Brain microvascular endothelial cell (primary cell): ENCODE measurements around the gene SOST.

Experiments used
- DNase-seq: peaks from one replicate; pipeline ENCODE4 v3.0.0-alpha.2; 2020
- H3K27ac ChIP-seq: fragments of 250-450 bp; sonication (Bioruptor Pico); 2 replicates; pipeline ENCODE4 v1.5.1; 2020; ENCODE audit warnings: mild to moderate bottlenecking, moderate library complexity
- H3K27me3 ChIP-seq: fragments of 250-450 bp; sonication (Bioruptor Pico); replicated peaks from 2 replicates; pipeline ENCODE4 v1.5.1; 2020; ENCODE audit warnings: mild to moderate bottlenecking
- H3K36me3 ChIP-seq: fragments of 250-450 bp; sonication (Bioruptor Pico); replicated peaks from 2 replicates; pipeline ENCODE4 v1.5.1; 2020; ENCODE audit warnings: mild to moderate bottlenecking
- H3K4me3 ChIP-seq: 2 replicates; pipeline ENCODE4 v1.5.1; 2011; ENCODE audit warnings: low read depth, mild to moderate bottlenecking, control low read depth, low read length, moderate library complexity
- in situ Hi-C: cut with HindIII; loops from 2 replicates; pipeline ENCODE4 v1.10.0; 2017; ENCODE audit warnings: low sequenced_read_pairs, low pct_ligation_motif_present
- TF ChIP-seq, protein P1 (sequence below): IDR thresholded peaks from 2 replicates; pipeline ENCODE4 v1.5.1; 2011; ENCODE audit warnings: low read depth, mild to moderate bottlenecking, moderate library complexity, low read length, control low read depth, inconsistent platforms; ENCODE audit errors: missing control alignments

Gene SOST

DNA sequence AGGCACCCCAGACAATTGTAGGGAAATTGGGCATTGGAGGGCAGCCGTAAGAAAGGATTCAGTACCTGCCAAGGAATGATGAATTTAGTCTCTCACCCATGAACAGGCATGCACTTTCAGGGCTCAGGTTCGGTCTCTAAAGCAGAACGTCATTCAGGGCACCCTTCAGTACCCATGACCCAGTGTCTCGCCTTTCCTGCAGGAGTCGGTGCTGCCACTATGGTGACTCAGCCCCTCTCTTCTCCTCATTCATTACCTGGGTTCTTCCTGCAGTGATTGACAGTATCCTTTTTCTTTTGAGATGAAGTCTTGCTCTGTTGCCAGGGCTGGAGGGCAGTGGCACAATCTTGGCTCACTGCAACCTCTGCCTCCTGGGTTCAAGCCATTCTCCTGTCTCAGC, 8.4 kb downstream of the SOST start:
- Histone ChIP-seq H3K36me3 (no peaks in the 10 kb centered on the region), H3K4me3 (no peak overlapping the region), H3K27me3 (no peaks in the 10 kb centered on the region), H3K27ac (no peak overlapping the region)
- in situ Hi-C loops = loop anchor here (10.0 kb wide), 1 partner anchor 55 kb away; no protein-coding TSS in a partner anchor
- TF ChIP-seq, protein P1, sequence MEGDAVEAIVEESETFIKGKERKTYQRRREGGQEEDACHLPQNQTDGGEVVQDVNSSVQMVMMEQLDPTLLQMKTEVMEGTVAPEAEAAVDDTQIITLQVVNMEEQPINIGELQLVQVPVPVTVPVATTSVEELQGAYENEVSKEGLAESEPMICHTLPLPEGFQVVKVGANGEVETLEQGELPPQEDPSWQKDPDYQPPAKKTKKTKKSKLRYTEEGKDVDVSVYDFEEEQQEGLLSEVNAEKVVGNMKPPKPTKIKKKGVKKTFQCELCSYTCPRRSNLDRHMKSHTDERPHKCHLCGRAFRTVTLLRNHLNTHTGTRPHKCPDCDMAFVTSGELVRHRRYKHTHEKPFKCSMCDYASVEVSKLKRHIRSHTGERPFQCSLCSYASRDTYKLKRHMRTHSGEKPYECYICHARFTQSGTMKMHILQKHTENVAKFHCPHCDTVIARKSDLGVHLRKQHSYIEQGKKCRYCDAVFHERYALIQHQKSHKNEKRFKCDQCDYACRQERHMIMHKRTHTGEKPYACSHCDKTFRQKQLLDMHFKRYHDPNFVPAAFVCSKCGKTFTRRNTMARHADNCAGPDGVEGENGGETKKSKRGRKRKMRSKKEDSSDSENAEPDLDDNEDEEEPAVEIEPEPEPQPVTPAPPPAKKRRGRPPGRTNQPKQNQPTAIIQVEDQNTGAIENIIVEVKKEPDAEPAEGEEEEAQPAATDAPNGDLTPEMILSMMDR = no peak
- no peak for DNase-seq

DNA sequence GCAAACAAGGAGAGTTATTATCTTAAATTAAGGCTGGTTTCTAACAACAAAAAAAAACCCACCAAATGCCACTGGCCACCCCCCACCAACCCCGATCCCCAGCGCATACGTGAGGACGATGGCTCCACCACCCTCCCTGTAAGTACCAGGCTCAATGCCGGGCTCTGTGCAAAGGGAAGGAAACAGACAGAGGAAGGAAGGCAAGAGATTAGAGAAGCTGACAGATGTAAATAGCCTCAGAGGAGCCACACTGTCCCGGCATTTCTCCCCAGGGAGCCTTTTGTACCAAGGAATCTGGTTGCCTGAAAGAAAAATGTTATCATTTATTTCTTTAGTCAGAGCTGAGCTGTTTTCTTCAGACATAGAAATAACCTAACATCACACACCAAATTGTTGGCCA, 13.1 kb downstream of the SOST start:
- TF ChIP-seq, protein P1 = no peak

DNA sequence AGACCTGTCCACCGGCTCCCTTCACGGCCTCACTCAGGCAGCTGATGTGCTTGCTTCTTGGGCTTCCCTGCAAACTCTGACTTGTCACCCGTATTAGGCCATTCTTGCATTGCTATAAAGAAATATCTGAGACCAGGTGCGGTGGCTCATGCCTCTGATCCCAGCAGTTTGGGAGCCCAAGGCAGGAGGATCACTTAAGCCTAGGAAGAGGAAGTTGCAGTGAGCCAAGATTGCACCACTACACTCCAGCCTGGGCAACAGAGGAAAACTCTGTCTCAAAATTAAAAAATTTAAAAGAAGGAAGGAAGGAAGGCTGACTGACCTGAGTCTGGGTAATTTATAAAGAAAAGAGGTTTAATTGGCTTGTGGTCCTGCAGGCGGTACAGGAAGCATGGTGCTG, 17.0 kb downstream of the SOST start:
- Histone ChIP-seq H3K36me3 (no peaks in the 10 kb centered on the region), H3K27ac (no peak overlapping the region), H3K27me3 (no peaks in the 10 kb centered on the region), H3K4me3 (no peak overlapping the region)
- in situ Hi-C loops = no loop called here
- TF ChIP-seq, protein P1 = no peak
- no peak for DNase-seq

More for the DNA sequence above, 13.1 kb downstream of the SOST start:
- H3K27me3 ChIP-seq = no peaks in the 10 kb centered on the region
- H3K4me3 ChIP-seq = no peak overlapping the region
- in situ Hi-C loops = no loop called here
- no peak for DNase-seq
- no peak overlapping the region for H3K27ac ChIP-seq
- H3K36me3 ChIP-seq = no peaks in the 10 kb centered on the region

- H3K36me3 ChIP-seq = no peaks in the 10 kb centered on the region
- TF ChIP-seq, protein P1 = no peak
- H3K27me3 ChIP-seq = no peaks in the 10 kb centered on the region
- H3K4me3 ChIP-seq = no peak overlapping the region
- peak; percentile 18 for DNase-seq
- in situ Hi-C loops = no loop called here
- no peak overlapping the region for H3K27ac ChIP-seq
Measured at GRCh38 chr17:43740541-43740940, 18.1 kb downstream of the SOST start.

DNA sequence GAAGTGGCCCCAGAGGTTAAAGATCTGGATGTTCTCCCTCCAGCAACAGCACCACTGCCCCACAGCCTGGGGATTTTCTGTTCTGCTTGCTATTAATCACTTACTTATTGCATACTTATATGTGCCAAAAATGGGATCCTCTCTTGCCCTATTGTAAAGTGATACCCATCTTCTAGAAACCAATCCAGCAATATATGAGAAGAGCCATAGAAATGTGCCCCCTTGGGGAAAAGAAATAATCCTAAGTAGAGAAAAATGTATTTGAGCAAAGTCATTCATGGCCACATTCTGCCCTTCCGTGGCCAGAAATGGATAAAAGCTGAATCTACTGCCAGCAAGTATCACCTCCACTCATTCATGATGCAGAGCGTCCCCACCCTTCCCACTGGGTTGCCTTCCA, 20.9 kb downstream of the SOST start:
- no peaks in the 10 kb centered on the region for H3K36me3 ChIP-seq
- H3K27me3 ChIP-seq = no peaks in the 10 kb centered on the region
- H3K27ac ChIP-seq = no peak overlapping the region
- no peak overlapping the region for H3K4me3 ChIP-seq
- in situ Hi-C loops = no loop called here
- no peak for DNase-seq
- TF ChIP-seq, protein P1 = no peak

- H3K27ac ChIP-seq = no peak overlapping the region
- H3K27me3 ChIP-seq = no peaks in the 10 kb centered on the region
- no peak overlapping the region for H3K4me3 ChIP-seq
- TF ChIP-seq, protein P1 = no peak
- H3K36me3 ChIP-seq = no peaks in the 10 kb centered on the region
- in situ Hi-C loops = no loop called here
- DNase-seq = no peak
Measured at GRCh38 chr17:43736389-43736788, 22.2 kb downstream of the SOST start.
